ENCODE measurements around the gene ST3GAL3.
"Not testable (repeated sequence)": the region's sequence is repeated elsewhere in the genome, so short reads cannot be mapped to it uniquely, and the experiment has no call there.

The ST3GAL3 gene

GRCh38 chr1:43757343-43758053, 50.2 kb downstream of the ST3GAL3 start:
- no peak for DNase-seq (ENCODE audit: low spot score)

GRCh38 chr1:43760745-43761317, 53.5 kb downstream of the ST3GAL3 start:
- no peak for DNase-seq (ENCODE audit: low spot score)

- peak; percentile 88 for DNase-seq (ENCODE audit: low spot score)
Observed at GRCh38 chr1:43763497-43763973, 56.2 kb downstream of the ST3GAL3 start.

GRCh38 chr1:43764581-43764980, 57.2 kb downstream of the ST3GAL3 start:
- peak; percentile 18 for DNase-seq (ENCODE audit: low spot score)

- DNase-seq (ENCODE audit: low spot score), result no peak
Observed at GRCh38 chr1:43766086-43766784, 58.9 kb downstream of the ST3GAL3 start.

- no peak for DNase-seq (ENCODE audit: low spot score)
Observed at GRCh38 chr1:43766818-43767525, 59.6 kb downstream of the ST3GAL3 start.

GRCh38 chr1:43768168-43768567, 60.8 kb downstream of the ST3GAL3 start:
- DNase-seq (ENCODE audit: low spot score), result no peak

GRCh38 chr1:43769350-43769908, 62.1 kb downstream of the ST3GAL3 start:
- DNase-seq (ENCODE audit: low spot score), result no peak

- no peak for DNase-seq (ENCODE audit: low spot score)
Observed at GRCh38 chr1:43770111-43770510, 62.8 kb downstream of the ST3GAL3 start.

GRCh38 chr1:43772978-43773377, 65.6 kb downstream of the ST3GAL3 start:
- DNase-seq (ENCODE audit: low spot score), result no peak

- DNase-seq (ENCODE audit: low spot score), result no peak
Observed at GRCh38 chr1:43773821-43774220, 66.5 kb downstream of the ST3GAL3 start.

GRCh38 chr1:43774359-43774758, 67.0 kb downstream of the ST3GAL3 start:
- DNase-seq (ENCODE audit: low spot score), result no peak

- DNase-seq (ENCODE audit: low spot score), result no peak
Observed at GRCh38 chr1:43776043-43776761, 68.9 kb downstream of the ST3GAL3 start.

- DNase-seq (ENCODE audit: low spot score), result not testable (repeated sequence)
Observed at GRCh38 chr1:43777916-43778315, 70.6 kb downstream of the ST3GAL3 start.

- no peak for DNase-seq (ENCODE audit: low spot score)
Observed at GRCh38 chr1:43779266-43779665, 71.9 kb downstream of the ST3GAL3 start.

GRCh38 chr1:43779805-43780403, 72.6 kb downstream of the ST3GAL3 start:
- no peak for DNase-seq (ENCODE audit: low spot score)

GRCh38 chr1:43781574-43781973, 74.2 kb downstream of the ST3GAL3 start:
- no peak for DNase-seq (ENCODE audit: low spot score)

GRCh38 chr1:43783096-43783670, 75.8 kb downstream of the ST3GAL3 start:
- no peak for DNase-seq (ENCODE audit: low spot score)

- no peak for DNase-seq (ENCODE audit: low spot score)
Observed at GRCh38 chr1:43783671-43784205, 76.4 kb downstream of the ST3GAL3 start.

- DNase-seq (ENCODE audit: low spot score), result no peak
Observed at GRCh38 chr1:43786201-43786958, 79.0 kb downstream of the ST3GAL3 start.
